Gastrocnemius medialis (tissue), 4 donors: ENCODE data around the gene SEPTIN12. TPM values are rescaled to one million over a fixed set of nuclear protein-coding genes. Genes with fewer than 3 reads are reported as not detected.

Experiments used
- ATAC-seq, 2 donors: fragments of 150-250 bp; one replicate each; pipeline ENCODE4 v1.9.1; 2016
- DNase-seq, 2 donors: peaks; one replicate each; pipeline ENCODE4 v3.0.0-alpha.2; 2019
- H3K27ac ChIP-seq, 4 donors: fragments of 200-600 bp; sonication (generic); 1 replicate in 1 of 4; 2 replicates in 3 of 4; pipeline ENCODE4 v1.5.1; 2016 to 2018; ENCODE audit warnings: mild to moderate bottlenecking in 2 of 4, moderate library complexity in 1 of 4
- H3K27me3 ChIP-seq, 3 donors: fragments of 200-600 bp; sonication (generic) in 2 of 3; 1 replicate in 1 of 3; 2 replicates in 2 of 3; pipeline versions ENCODE4 v1.5.1 to v1.6.0; 2016 to 2019; ENCODE audit warnings: mild to moderate bottlenecking in 1 of 3, moderate library complexity in 1 of 3
- H3K36me3 ChIP-seq, 2 donors: fragments of 200-600 bp; sonication (generic) in 1 of 2; one replicate each; pipeline ENCODE4 v1.5.1; 2017 to 2018
- H3K4me1 ChIP-seq, 2 donors: fragments of 200-600 bp; sonication (generic) in 1 of 2; one replicate each; pipeline ENCODE4 v1.5.1; 2016 to 2017; ENCODE audit warnings: mild to moderate bottlenecking in 2 of 2
- H3K4me3 ChIP-seq, 4 donors: fragments of 200-600 bp; sonication (generic) in 3 of 4; 1 replicate in 1 of 4; 2 replicates in 3 of 4; pipeline ENCODE4 v1.5.1; 2016 to 2019; ENCODE audit warnings: mild to moderate bottlenecking in 2 of 4
- H3K9me3 ChIP-seq, 3 donors: fragments of 200-600 bp; sonication (generic) in 2 of 3; 1 replicate in 1 of 3; 2 replicates in 2 of 3; pipeline ENCODE4 v1.5.1; 2016 to 2019
- CTCF ChIP-seq, 5 experiments: fragments of 450-650 bp in 3 of 5; fragments of 200-600 bp in 2 of 5; sonication (generic) in 2 of 5; IDR thresholded peaks in 4 of 5; conservative IDR thresholded peaks in 1 of 5; 1 replicate in 4 of 5; 2 replicates in 1 of 5; pipeline ENCODE4 v1.5.1; 2016 to 2019; ENCODE audit warnings: antibody characterized with exemption in 5 of 5, mild to moderate bottlenecking in 3 of 5, moderate library complexity in 3 of 5
- POLR2A ChIP-seq, 2 donors: fragments of 450-650 bp; IDR thresholded peaks; one replicate each; pipeline ENCODE4 v1.6.1; 2017; ENCODE audit warnings: antibody characterized with exemption in 2 of 2, mild to moderate bottlenecking in 2 of 2, moderate library complexity in 2 of 2
- in situ Hi-C, 4 donors: fragments of 200-750 bp; cut with MboI; loops; one replicate each; pipeline versions ENCODE4 v1.15.0 to v1.8.0; 2017; ENCODE audit warnings: low sequenced_read_pairs in 4 of 4
- intact Hi-C: fragments of 100-400 bp; cut with DNase I; formaldehyde crosslinking; loops from one replicate; pipeline ENCODE4 v1.15.1; 2023; ENCODE audit warnings: low total_unique reads
- total RNA-seq, 4 donors: library from RNA; depleted of rRNA; stranded (reverse); fragments of >200 nt; gene quantifications; one replicate each; pipeline versions ENCODE4 v1.1.0 to v1.2.3, GENCODE V29; 2016

SEPTIN12 gene
- total RNA-seq, 4 donors from 2014 or later: not detected

DNA sequence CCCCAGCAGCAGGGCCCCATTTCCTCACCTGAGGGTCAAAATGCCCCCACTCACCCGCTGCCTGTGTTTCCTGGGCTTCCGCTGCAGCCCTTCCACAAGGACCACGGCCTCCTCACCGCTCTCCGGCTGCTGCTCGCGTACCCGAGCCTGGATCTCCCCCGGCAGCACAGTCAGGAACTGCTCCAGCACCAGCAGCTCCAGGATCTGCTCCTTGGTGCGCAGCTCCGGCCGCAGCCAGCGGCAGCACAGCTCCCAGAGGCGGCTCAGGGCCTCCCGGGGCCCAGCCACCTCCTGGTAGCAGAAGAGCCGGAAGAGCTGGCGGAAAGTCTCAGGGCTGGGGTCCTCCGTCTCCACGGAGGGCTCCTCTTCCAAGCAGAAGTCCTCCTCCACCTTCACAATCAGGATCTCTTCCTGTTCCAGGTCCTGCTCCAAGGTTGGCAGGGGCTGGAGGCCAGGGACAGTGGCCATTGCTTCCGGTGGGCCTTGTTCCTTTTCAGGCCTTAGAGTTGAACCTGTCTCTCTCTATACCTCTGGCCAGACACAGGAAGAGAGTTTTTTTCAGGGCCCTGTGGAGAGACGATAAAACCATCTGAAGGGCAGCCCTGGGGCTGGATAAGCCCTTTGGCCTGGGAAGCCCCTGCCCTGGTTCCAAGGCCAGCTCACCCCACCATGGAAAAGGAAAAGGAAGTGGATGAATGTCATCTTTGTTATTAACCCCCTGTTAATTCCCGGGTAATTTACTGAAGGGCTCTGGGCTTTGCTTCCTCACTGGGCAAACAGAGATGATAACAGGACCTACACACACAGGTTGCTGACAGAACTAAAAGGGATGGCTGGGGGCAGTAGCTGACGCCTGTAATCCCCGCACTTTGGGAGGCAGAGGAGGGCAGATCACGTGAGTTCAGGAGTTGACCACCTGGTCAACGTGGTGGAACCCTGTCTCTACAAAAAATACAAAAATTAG, 22.4 kb downstream of the SEPTIN12 start:
- Histone ChIP-seq H3K27ac (peak overlapping the region; percentile 83 to 95 (median 92)), H3K9me3 (no peaks in the 10 kb centered on the region), H3K4me1 (peaks cover 25 to 30% of the 10 kb centered on the region in 2 donors), H3K27me3 (no peaks in the 10 kb centered on the region), H3K36me3 (peaks cover 0 to 44% of the 10 kb centered on the region in 2 donors), H3K4me3 (peak overlapping the region; percentile 80 to 99 (median 90))
- TF ChIP-seq POLR2A (IDR thresholded peaks at IDR 0.05) (no peak), CTCF (IDR thresholded peaks at IDR 0.05 in 4 of 5, conservative IDR thresholded peaks at IDR 0.05 in 1 of 5) (no peak)
- in situ Hi-C loops: no loop called here
- ATAC-seq (no peak), DNase-seq (no peak)
- intact Hi-C loops: loop anchor here (2.0 kb wide), 1 partner anchor 227 kb away; the partner anchor contains the start of gene CDIP1

GRCh38 chr16:4763791-4764190, 24.4 kb downstream of the SEPTIN12 start:
- Histone ChIP-seq H3K4me1 (peaks cover 23 to 26% of the 10 kb centered on the region in 2 donors), H3K27ac (no peak overlapping the region), H3K9me3 (no peaks in the 10 kb centered on the region), H3K4me3 (no peak overlapping the region), H3K27me3 (no peaks in the 10 kb centered on the region), H3K36me3 (peaks cover 4 to 64% of the 10 kb centered on the region in 2 donors)
- intact Hi-C loops (no loop called here), in situ Hi-C loops (no loop called here)
- TF ChIP-seq POLR2A (IDR thresholded peaks at IDR 0.05): no peak
- no peak for TF ChIP-seq CTCF (IDR thresholded peaks at IDR 0.05 in 4 of 5, conservative IDR thresholded peaks at IDR 0.05 in 1 of 5)
- no peak for ATAC-seq
- DNase-seq: no peak

- TF ChIP-seq CTCF (IDR thresholded peaks at IDR 0.05 in 4 of 5, conservative IDR thresholded peaks at IDR 0.05 in 1 of 5): no peak
- TF ChIP-seq POLR2A (IDR thresholded peaks at IDR 0.05): no peak
- Histone ChIP-seq H3K36me3 (peaks cover 4 to 80% of the 10 kb centered on the region in 2 donors), H3K9me3 (no peaks in the 10 kb centered on the region), H3K4me3 (no peak overlapping the region), H3K4me1 (peaks cover 15 to 16% of the 10 kb centered on the region in 2 donors), H3K27ac (no peak overlapping the region), H3K27me3 (no peaks in the 10 kb centered on the region)
- DNase-seq (no peak), ATAC-seq (no peak)
- in situ Hi-C loops: no loop called here
- intact Hi-C loops: no loop called here
Measured at GRCh38 chr16:4762205-4762604, 25.9 kb downstream of the SEPTIN12 start.

DNA sequence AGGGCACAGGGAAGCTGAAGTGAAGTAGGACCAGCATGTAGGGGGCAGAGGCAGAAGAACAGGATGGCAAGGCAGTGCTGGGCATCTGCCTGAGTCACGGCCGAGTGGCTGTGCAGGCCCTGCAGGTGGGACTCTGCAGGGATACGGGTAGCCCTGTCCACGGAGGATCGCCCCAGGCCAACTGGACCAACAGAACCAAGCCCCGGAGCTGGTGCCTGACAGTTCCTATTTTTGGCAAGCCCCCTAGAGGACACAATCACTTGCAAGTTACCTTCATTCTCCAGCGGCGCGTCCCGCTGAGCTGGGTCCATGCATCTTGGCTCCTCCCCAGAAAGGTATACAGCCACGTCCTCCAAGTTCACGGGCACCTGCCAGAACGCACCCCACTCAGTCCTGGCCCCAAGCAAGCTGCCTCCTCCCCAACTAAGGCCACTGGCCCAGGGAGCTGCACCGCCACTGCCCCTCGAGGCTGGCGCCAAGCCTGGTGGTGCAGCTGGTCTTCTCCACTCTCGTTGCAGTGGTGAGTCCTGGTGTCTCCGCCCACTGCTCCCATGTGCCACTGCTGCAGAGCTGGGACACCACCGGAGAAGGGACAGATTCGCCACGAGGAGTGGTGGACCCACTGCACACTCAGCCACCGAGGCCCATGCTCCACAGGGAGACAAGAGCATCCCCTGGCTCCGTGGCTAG, 27.8 kb downstream of the SEPTIN12 start:
- H3K9me3 ChIP-seq: no peaks in the 10 kb centered on the region
- peaks cover 4 to 95% of the 10 kb centered on the region in 2 donors for H3K36me3 ChIP-seq
- no peak overlapping the region for H3K4me3 ChIP-seq
- TF ChIP-seq POLR2A (IDR thresholded peaks at IDR 0.05) (no peak), CTCF (IDR thresholded peaks at IDR 0.05 in 4 of 5, conservative IDR thresholded peaks at IDR 0.05 in 1 of 5) (no peak)
- intact Hi-C loops (no loop called here), in situ Hi-C loops (no loop called here)
- H3K27ac ChIP-seq: no peak overlapping the region
- ATAC-seq (no peak), DNase-seq (no peak)
- peaks cover 3 to 4% of the 10 kb centered on the region in 2 donors for H3K4me1 ChIP-seq
- H3K27me3 ChIP-seq: no peaks in the 10 kb centered on the region
